Esophagus muscularis mucosa (tissue), 4 donors: ENCODE data around the gene FRMD4A. TPM values are rescaled to one million over a fixed set of nuclear protein-coding genes. Genes with fewer than 3 reads are reported as not detected.

Source experiments
- DNase-seq: peaks from one replicate; pipeline ENCODE4 v3.0.0-alpha.2; 2017; ENCODE audit errors: extremely low spot score
- H3K27ac ChIP-seq, 4 donors: fragments of 200-600 bp; sonication (generic); replicated peaks in 1 of 4; 1 replicate in 3 of 4; 2 replicates in 1 of 4; pipeline ENCODE4 v1.5.1; 2016 to 2019; ENCODE audit warnings: mild to moderate bottlenecking in 1 of 4
- H3K27me3 ChIP-seq, 4 donors: fragments of 200-600 bp; sonication (generic); one replicate each; pipeline versions ENCODE4 v1.5.1 to v1.6.0; 2016 to 2019
- H3K36me3 ChIP-seq, 4 donors: fragments of 200-600 bp; sonication (generic); one replicate each; pipeline ENCODE4 v1.5.1; 2016 to 2019
- H3K4me1 ChIP-seq, 4 donors: fragments of 200-600 bp; sonication (generic); one replicate each; pipeline ENCODE4 v1.5.1; 2016 to 2019
- H3K4me3 ChIP-seq, 4 donors: fragments of 200-600 bp; sonication (generic); 1 replicate in 2 of 4; 2 replicates in 2 of 4; pipeline ENCODE4 v1.5.1; 2016 to 2019; ENCODE audit warnings: mild to moderate bottlenecking in 4 of 4, moderate library complexity in 1 of 4
- H3K9me3 ChIP-seq, 4 donors: fragments of 200-600 bp; sonication (generic); 1 replicate in 3 of 4; 2 replicates in 1 of 4; pipeline ENCODE4 v1.5.1; 2016 to 2019
- CTCF ChIP-seq, 3 experiments: fragments of 200-600 bp in 2 of 3; fragments of 450-650 bp in 1 of 3; sonication (generic) in 2 of 3; IDR thresholded peaks; one replicate each; pipeline ENCODE4 v1.5.1; 2017 to 2019; ENCODE audit warnings: antibody characterized with exemption in 3 of 3, mild to moderate bottlenecking in 2 of 3, moderate library complexity in 1 of 3
- EP300 ChIP-seq: sonication (generic); formaldehyde crosslinking; IDR thresholded peaks from one replicate; pipeline ENCODE4 v1.6.1; 2017; ENCODE audit warnings: antibody characterized with exemption
- POLR2A ChIP-seq: fragments of 450-650 bp; IDR thresholded peaks from one replicate; pipeline ENCODE4 v1.6.1; 2017; ENCODE audit warnings: antibody characterized with exemption, moderate library complexity, mild to moderate bottlenecking, low read depth
- POLR2AphosphoS5 ChIP-seq, 2 donors: sonication (generic); formaldehyde crosslinking; IDR thresholded peaks; one replicate each; pipeline ENCODE4 v1.6.1; 2017; ENCODE audit warnings: antibody characterized with exemption in 2 of 2
- WGBS: methylation state at CpG from one replicate; pipeline ENCODE4 v1.1.5; 2018; 5-methylcytosine and 5-hydroxymethylcytosine counted together
- intact Hi-C: fragments of 100-400 bp; cut with DNase I; formaldehyde crosslinking; loops from one replicate; pipeline ENCODE4 v1.15.1; 2023
- total RNA-seq, 4 donors: library from RNA; depleted of rRNA; stranded (reverse); fragments of >200 nt; gene quantifications; one replicate each; pipeline versions ENCODE4 v1.1.0 to v1.2.1, GENCODE V29; 2016

Gene FRMD4A
- total RNA-seq, 4 donors from 2014 or later = 17.0 to 28.8 (median 21.8) TPM

GRCh38 chr10:14374745-14375445 is 44.2 kb upstream of the FRMD4A start:
- intact Hi-C loops = no loop called here
- Histone ChIP-seq H3K36me3 (no peaks in the 10 kb centered on the region), H3K9me3 (no peaks in the 10 kb centered on the region), H3K27ac (no peak overlapping the region), H3K4me3 (no peak overlapping the region), H3K4me1 (no peaks in the 10 kb centered on the region), H3K27me3 (no peaks in the 10 kb centered on the region)
- 77% methylated on average over 5 of the region's 5 CpGs for WGBS
- TF ChIP-seq POLR2AphosphoS5 (IDR thresholded peaks at IDR 0.05) = no peak
- TF ChIP-seq POLR2A = no peak
- no peak for TF ChIP-seq CTCF (IDR thresholded peaks at IDR 0.05)
- TF ChIP-seq EP300 = no peak
- DNase-seq = no peak

GRCh38 chr10:14372606-14373005 is 41.9 kb upstream of the FRMD4A start:
- no peaks in the 10 kb centered on the region for H3K9me3 ChIP-seq
- H3K4me1 ChIP-seq = no peaks in the 10 kb centered on the region
- H3K4me3 ChIP-seq = no peak overlapping the region
- 88% methylated on average over 4 of the region's 4 CpGs for WGBS
- TF ChIP-seq CTCF (IDR thresholded peaks at IDR 0.05) = no peak
- TF ChIP-seq EP300 = no peak
- no peak for TF ChIP-seq POLR2AphosphoS5 (IDR thresholded peaks at IDR 0.05)
- TF ChIP-seq POLR2A = no peak
- no peaks in the 10 kb centered on the region for H3K27me3 ChIP-seq
- H3K27ac ChIP-seq = no peak overlapping the region
- H3K36me3 ChIP-seq = no peaks in the 10 kb centered on the region
- no peak for DNase-seq
- intact Hi-C loops = no loop called here

GRCh38 chr10:14371581-14371980 is 40.9 kb upstream of the FRMD4A start:
- Histone ChIP-seq H3K36me3 (no peaks in the 10 kb centered on the region), H3K4me1 (no peaks in the 10 kb centered on the region), H3K9me3 (no peaks in the 10 kb centered on the region), H3K27ac (no peak overlapping the region), H3K4me3 (no peak overlapping the region), H3K27me3 (no peaks in the 10 kb centered on the region)
- intact Hi-C loops = no loop called here
- DNase-seq = no peak
- TF ChIP-seq CTCF (IDR thresholded peaks at IDR 0.05) (no peak), POLR2AphosphoS5 (IDR thresholded peaks at IDR 0.05) (no peak), EP300 (no peak), POLR2A (no peak)
- 70% methylated on average over 4 of the region's 4 CpGs for WGBS

GRCh38 chr10:14370894-14371293 is 40.2 kb upstream of the FRMD4A start:
- H3K4me3 ChIP-seq = no peak overlapping the region
- WGBS = 89% methylated on average over 5 of the region's 5 CpGs
- no peaks in the 10 kb centered on the region for H3K27me3 ChIP-seq
- H3K9me3 ChIP-seq = no peaks in the 10 kb centered on the region
- DNase-seq = no peak
- TF ChIP-seq POLR2AphosphoS5 (IDR thresholded peaks at IDR 0.05) = no peak
- no peak for TF ChIP-seq POLR2A
- TF ChIP-seq EP300 = no peak
- no peaks in the 10 kb centered on the region for H3K36me3 ChIP-seq
- H3K27ac ChIP-seq = no peak overlapping the region
- intact Hi-C loops = no loop called here
- no peaks in the 10 kb centered on the region for H3K4me1 ChIP-seq

GRCh38 chr10:14369906-14370305 is 39.2 kb upstream of the FRMD4A start:
- Histone ChIP-seq H3K4me1 (no peaks in the 10 kb centered on the region), H3K4me3 (no peak overlapping the region), H3K27me3 (no peaks in the 10 kb centered on the region), H3K36me3 (no peaks in the 10 kb centered on the region), H3K9me3 (no peaks in the 10 kb centered on the region), H3K27ac (no peak overlapping the region)
- no peak for DNase-seq
- TF ChIP-seq EP300 (no peak), POLR2AphosphoS5 (IDR thresholded peaks at IDR 0.05) (no peak), POLR2A (no peak), CTCF (IDR thresholded peaks at IDR 0.05) (no peak)
- intact Hi-C loops = no loop called here
